ENCODE data around the gene RSL1D1.

The RSL1D1 gene

GRCh38 chr16:11852092-11852809, 909 bp upstream of the RSL1D1 start:
- TF ChIP-seq CTCF (IDR thresholded peaks at IDR 0.05; ENCODE audit: control extremely low read depth, extremely low read depth, low read depth, missing control alignments): no peak
- POLR2A ChIA-PET: interaction anchor here (0.6 kb wide), 1 partner anchor 54 kb away, joined by 3 read pairs; no protein-coding TSS in a partner anchor
- no peak for DNase-seq (ENCODE audit: extremely low spot score)
- CTCF ChIA-PET: interaction anchor here (1.2 to 1.5 kb wide), 2 partner anchors 171 to 216 kb away, joined by 3 read pairs; no protein-coding TSS in a partner anchor

GRCh38 chr16:11848842-11849241, 2.5 kb downstream of the RSL1D1 start:
- no peak for TF ChIP-seq CTCF (IDR thresholded peaks at IDR 0.05; ENCODE audit: control extremely low read depth, extremely low read depth, low read depth, missing control alignments)
- DNase-seq (ENCODE audit: extremely low spot score): no peak
- ChIA-PET CTCF (interaction anchor here (1.0 to 1.1 kb wide), 2 partner anchors 8 to 219 kb away, joined by 3 to 4 read pairs; no protein-coding TSS in a partner anchor), POLR2A (no interaction called here)

- no peak for TF ChIP-seq CTCF (IDR thresholded peaks at IDR 0.05; ENCODE audit: control extremely low read depth, extremely low read depth, low read depth, missing control alignments)
- POLR2A ChIA-PET: no interaction called here
- DNase-seq (ENCODE audit: extremely low spot score): no peak
- CTCF ChIA-PET: interaction anchor here (1.1 kb wide), 1 partner anchor 19 kb away, joined by 3 read pairs; no protein-coding TSS in a partner anchor
Measured at GRCh38 chr16:11844499-11844898, 6.8 kb downstream of the RSL1D1 start.

- TF ChIP-seq CTCF (IDR thresholded peaks at IDR 0.05; ENCODE audit: control extremely low read depth, extremely low read depth, low read depth, missing control alignments): no peak
- CTCF ChIA-PET: no interaction called here
- POLR2A ChIA-PET: interaction anchor here (0.6 to 0.7 kb wide), 2 partner anchors 47 to 345 kb away, joined by 4 to 9 read pairs; partner anchors contain the start of gene ZC3H7A
- DNase-seq (ENCODE audit: extremely low spot score): no peak
Measured at GRCh38 chr16:11843861-11844260, 7.5 kb downstream of the RSL1D1 start.

GRCh38 chr16:11843206-11843605, 8.1 kb downstream of the RSL1D1 start:
- ChIA-PET POLR2A (interaction anchor here (0.7 to 1.1 kb wide), 4 partner anchors 9 to 325 kb away, joined by 3 to 9 read pairs (median 5); partner anchors contain the start of genes TXNDC11 and ZC3H7A), CTCF (no interaction called here)
- DNase-seq (ENCODE audit: extremely low spot score): no peak
- TF ChIP-seq CTCF (IDR thresholded peaks at IDR 0.05; ENCODE audit: control extremely low read depth, extremely low read depth, low read depth, missing control alignments): no peak

GRCh38 chr16:11841026-11841425, 10.3 kb downstream of the RSL1D1 start:
- CTCF ChIA-PET: interaction anchor here (0.8 to 1.7 kb wide), 5 partner anchors 8 to 44 kb away, joined by 3 to 7 read pairs (median 4); partner anchors contain the start of gene ZC3H7A
- no peak for DNase-seq (ENCODE audit: extremely low spot score)
- TF ChIP-seq CTCF (IDR thresholded peaks at IDR 0.05; ENCODE audit: control extremely low read depth, extremely low read depth, low read depth, missing control alignments): no peak
- POLR2A ChIA-PET: interaction anchor here (1.3 kb wide), 1 partner anchor 19 kb away, joined by 3 read pairs; no protein-coding TSS in a partner anchor
